Endothelial cell of umbilical vein (primary cell): Measurements from ENCODE around the gene RELL1. TPM values are rescaled to one million over a fixed set of nuclear protein-coding genes. Genes with fewer than 3 reads are reported as not detected.

Source experiments
- BruUV-seq: library from RNA; stranded (reverse); fragments of 400-500 nt; replicated peaks from 2 replicates; lab custom pipeline; 2021; lab: Mats Ljungman, UMichigan
- CTCF ChIA-PET: fragments of 300-600, 350-600 bp; sonication (Branson Sonifier 250); formaldehyde crosslinking; loops from one replicate; lab custom pipeline; 2021; ENCODE audit warnings: antibody characterized with exemption, inconsistent platforms; lab: Charles Lee
- POLR2A ChIA-PET: fragments of 300-600, 350-600 bp; sonication (Branson Sonifier 250); formaldehyde crosslinking; loops from one replicate; lab custom pipeline; 2021; ENCODE audit warnings: antibody characterized with exemption, inconsistent platforms; lab: Charles Lee
- DNase-seq: peaks from one replicate; pipeline ENCODE4 v3.0.0-alpha.2; 2011; ENCODE audit warnings: low read depth, low spot score
- FAIRE-seq: peaks from 2 replicates; lab custom pipeline; 2011; peaks lifted over from hg19 to GRCh38; lab: Jason Lieb, UNC
- H2AFZ ChIP-seq: 2 replicates; pipeline ENCODE4 v1.6.0; 2012; ENCODE audit warnings: low read depth, low read length, control low read depth, inconsistent platforms
- H3K27ac ChIP-seq: 2 replicates; pipeline ENCODE4 v1.5.1; 2011; ENCODE audit warnings: low read depth, mild to moderate bottlenecking, control low read depth, low read length, moderate library complexity; ENCODE audit not compliant: insufficient read depth
- H3K27me3 ChIP-seq, 2 experiments: 2 replicates each; pipeline versions ENCODE4 v1.6.0 to v1.6.1; 2011; ENCODE audit warnings: low read length in 2 of 2, mixed read lengths in 1 of 2; ENCODE audit not compliant: control insufficient read depth in 2 of 2, insufficient read depth in 2 of 2
- H3K36me3 ChIP-seq, 2 experiments: 2 replicates in 1 of 2; 3 replicates in 1 of 2; pipeline ENCODE4 v1.5.1; 2011; ENCODE audit warnings: low read length in 2 of 2, mild to moderate bottlenecking in 1 of 2, moderate library complexity in 1 of 2; ENCODE audit not compliant: control insufficient read depth in 2 of 2, insufficient read depth in 2 of 2; ENCODE audit errors: extremely low read depth in 1 of 2
- H3K4me1 ChIP-seq: 3 replicates; pipeline ENCODE4 v1.5.1; 2011; ENCODE audit warnings: mild to moderate bottlenecking, low read length; ENCODE audit not compliant: control insufficient read depth, insufficient read depth; ENCODE audit errors: extremely low read depth
- H3K4me2 ChIP-seq: 2 replicates; pipeline ENCODE4 v1.6.1; 2011; ENCODE audit warnings: low read length, control low read depth, mixed read lengths; ENCODE audit not compliant: insufficient read depth
- H3K4me3 ChIP-seq, 3 experiments: fragments of 200-600 bp in 1 of 3; sonication (generic), shearing (Covaris generic) in 1 of 3; replicated peaks in 1 of 3; 2 replicates each; pipeline ENCODE4 v1.5.1; 2011 to 2016; ENCODE audit warnings: control low read depth in 3 of 3, low read length in 3 of 3, mild to moderate bottlenecking in 2 of 3, inconsistent platforms in 1 of 3, low read depth in 1 of 3, moderate library complexity in 1 of 3; ENCODE audit not compliant: insufficient read depth in 1 of 3
- H3K79me2 ChIP-seq: 2 replicates; pipeline ENCODE4 v1.6.0; 2012; ENCODE audit warnings: low read length, inconsistent platforms; ENCODE audit not compliant: control insufficient read depth, insufficient read depth
- H3K9ac ChIP-seq: replicated peaks from 2 replicates; pipeline ENCODE3; 2011; ENCODE audit warnings: low read length, control low read depth; ENCODE audit not compliant: insufficient read depth; ENCODE audit errors: extremely low read depth
- H3K9me1 ChIP-seq: replicated peaks from 3 replicates; pipeline ENCODE4 v1.6.0; 2011; ENCODE audit warnings: mild to moderate bottlenecking, low read length; ENCODE audit not compliant: control insufficient read depth, insufficient read depth; ENCODE audit errors: extremely low read depth
- H3K9me3 ChIP-seq: replicated peaks from 2 replicates; pipeline ENCODE4 v1.5.1; 2012; ENCODE audit warnings: low read length, inconsistent platforms; ENCODE audit not compliant: control insufficient read depth, insufficient read depth
- H4K20me1 ChIP-seq: replicated peaks from 2 replicates; pipeline ENCODE3; 2011; ENCODE audit warnings: mild to moderate bottlenecking, low read length; ENCODE audit not compliant: control insufficient read depth, insufficient read depth; ENCODE audit errors: extremely low read depth
- CTCF ChIP-seq, 2 donors: IDR thresholded peaks; 1 replicate in 1 of 2; 2 replicates in 1 of 2; pipeline ENCODE4 v1.5.1; 2011; ENCODE audit warnings: low read length in 2 of 2, mild to moderate bottlenecking in 2 of 2, moderate library complexity in 2 of 2, control low read depth in 1 of 2, inconsistent platforms in 1 of 2, low read depth in 1 of 2; ENCODE audit not compliant: insufficient read depth in 1 of 2; ENCODE audit errors: extremely low read depth in 1 of 2
- EZH2 ChIP-seq: IDR thresholded peaks from 2 replicates; pipeline ENCODE4 v1.6.1; 2012; ENCODE audit warnings: borderline replicate concordance, low read depth, mild to moderate bottlenecking, moderate library complexity, low read length, inconsistent platforms; ENCODE audit not compliant: severe bottlenecking
- FOS ChIP-seq: IDR thresholded peaks from 2 replicates; pipeline ENCODE4 v1.6.1; 2011; ENCODE audit warnings: mild to moderate bottlenecking, low read length, moderate library complexity, borderline replicate concordance; ENCODE audit not compliant: insufficient read depth
- GATA2 ChIP-seq: IDR thresholded peaks from 2 replicates; pipeline ENCODE4 v1.7.0; 2011; ENCODE audit warnings: low read depth, mild to moderate bottlenecking, moderate library complexity, mixed read lengths, low read length; ENCODE audit not compliant: insufficient read length, insufficient read depth
- JUN ChIP-seq: IDR thresholded peaks from 2 replicates; pipeline ENCODE4 v1.6.1; 2011; ENCODE audit warnings: borderline replicate concordance, low read depth; ENCODE audit not compliant: insufficient read length, insufficient read depth
- MAX ChIP-seq: IDR thresholded peaks from 2 replicates; pipeline ENCODE4 v1.6.1; 2011; ENCODE audit not compliant: insufficient read depth, insufficient read length
- MYC ChIP-seq: IDR thresholded peaks from one replicate; pipeline ENCODE4 v1.6.1; 2011; ENCODE audit warnings: mild to moderate bottlenecking, low read depth, low read length
- POLR2A ChIP-seq: IDR thresholded peaks from 2 replicates; pipeline ENCODE4 v1.6.1; 2012; ENCODE audit warnings: low read depth, mild to moderate bottlenecking, control low read depth, low read length
- POLR2AphosphoS5 ChIP-seq: IDR thresholded peaks from 2 replicates; pipeline ENCODE4 v1.6.1; 2012; ENCODE audit warnings: low read depth, mild to moderate bottlenecking, control low read depth, low read length, moderate library complexity; ENCODE audit not compliant: insufficient read depth
- dilution Hi-C: fragments of 300-500 bp; cut with MboI; formaldehyde crosslinking; loops from one replicate; pipeline ENCODE4 v1.15.0; 2019; ENCODE audit warnings: low sequenced_read_pairs; ENCODE audit not compliant: extremely low pct_ligation_motif_present
- intact Hi-C: fragments of 100-400 bp; cut with micrococcal nuclease; formaldehyde crosslinking; loops from one replicate; pipeline ENCODE4 v1.10.0; 2022
- polyA plus RNA-seq, 4 experiments: library from polyadenylated mRNA; depleted of rRNA in 3 of 4; stranded (reverse) in 3 of 4; unstranded in 1 of 4; fragments of >200 nt; gene quantifications; 2 replicates each; pipeline versions ENCODE4 v1.2.1 to v1.2.3, GENCODE V29; 2011 to 2012; ENCODE audit warnings: missing spikeins in 1 of 4
- total RNA-seq: library from RNA; stranded (reverse); gene quantifications from 2 replicates; pipeline ENCODE4 v1.2.3, GENCODE V29; 2021

RELL1 gene
- total and polyA plus RNA-seq, 2 donors (not counting 3 experiments of a cell fraction or from before 2014, with no cell fraction given): 20.8 to 91.7 TPM

GRCh38 chr4:37628977-37629609 lies 57.1 kb downstream of the RELL1 start:
- ChIA-PET POLR2A (no interaction called here), CTCF (interaction anchor here (0.5 to 1.4 kb wide), 4 partner anchors 22 to 1801 kb away, joined by 3 to 4 read pairs (median 3); no protein-coding TSS in a partner anchor)
- FAIRE-seq: peak; percentile 73
- Histone ChIP-seq H3K4me2 (no peak overlapping the region), H4K20me1 (no peaks in the 10 kb centered on the region), H3K9me3 (no peaks in the 10 kb centered on the region), H3K27ac (no peak overlapping the region), H2AFZ (no peak overlapping the region), H3K36me3 (peaks cover 17 to 22% of the 10 kb centered on the region in 2 experiments), H3K9me1 (no peaks in the 10 kb centered on the region), H3K27me3 (no peaks in the 10 kb centered on the region), H3K9ac (no peak overlapping the region), H3K79me2 (peaks cover 15% of the 10 kb centered on the region), H3K4me3 (no peak overlapping the region), H3K4me1 (peaks cover 10% of the 10 kb centered on the region)
- intact Hi-C loops (no loop called here), dilution Hi-C loops (no loop called here)
- TF ChIP-seq POLR2A (no peak), FOS (peak; percentile 68), GATA2 (peak; percentile 57), MAX (no peak), EZH2 (no peak), JUN (peak; percentile 71)
- BruUV-seq: no TSS peak
- peak; percentile 48 for DNase-seq

GRCh38 chr4:37627263-37627662 lies 58.9 kb downstream of the RELL1 start:
- no peaks in the 10 kb centered on the region for H3K9me1 ChIP-seq
- no peak overlapping the region for H3K4me3 ChIP-seq
- BruUV-seq: no TSS peak
- no peak for TF ChIP-seq MYC
- no peak for TF ChIP-seq CTCF (IDR thresholded peaks at IDR 0.05; ENCODE audit: extremely low read depth in 1 of 2, insufficient read depth in 1 of 2, low read depth in 1 of 2, low read length in 2 of 2)
- TF ChIP-seq FOS: no peak
- TF ChIP-seq GATA2: no peak
- TF ChIP-seq POLR2AphosphoS5: no peak
- TF ChIP-seq JUN: no peak
- TF ChIP-seq EZH2: no peak
- no peak for TF ChIP-seq POLR2A
- no peak for TF ChIP-seq MAX
- H3K27me3 ChIP-seq: no peaks in the 10 kb centered on the region
- CTCF ChIA-PET: interaction anchor here (1.0 kb wide), 1 partner anchor 26 kb away, joined by 3 read pairs; no protein-coding TSS in a partner anchor
- no peak overlapping the region for H3K4me2 ChIP-seq
- no peaks in the 10 kb centered on the region for H3K9me3 ChIP-seq
- POLR2A ChIA-PET: no interaction called here
- H3K36me3 ChIP-seq: peaks cover 10 to 15% of the 10 kb centered on the region in 2 experiments
- no peaks in the 10 kb centered on the region for H4K20me1 ChIP-seq
- H2AFZ ChIP-seq: no peak overlapping the region
- H3K9ac ChIP-seq: no peak overlapping the region
- no peak overlapping the region for H3K27ac ChIP-seq
- DNase-seq (peak; percentile 26), FAIRE-seq (no peak)
- dilution Hi-C loops (no loop called here), intact Hi-C loops (no loop called here)
- H3K4me1 ChIP-seq: peaks cover 10% of the 10 kb centered on the region
- peaks cover 10% of the 10 kb centered on the region for H3K79me2 ChIP-seq
